Osteoblast (primary cell): ENCODE results near the gene SELENOW. TPM values are rescaled to one million over a fixed set of nuclear protein-coding genes. Genes with fewer than 3 reads are reported as not detected.

ENCODE experiments used
- DNase-seq: peaks from one replicate; pipeline ENCODE4 v3.0.0; 2011; ENCODE audit warnings: low spot score, mixed read lengths; ENCODE audit not compliant: insufficient read length; ENCODE audit errors: missing footprints
- H2AFZ ChIP-seq: 2 replicates; pipeline ENCODE4 v1.6.0; 2011; ENCODE audit warnings: mild to moderate bottlenecking, low read length
- H3K27ac ChIP-seq: 2 replicates; pipeline ENCODE4 v1.5.1; 2011; ENCODE audit warnings: mild to moderate bottlenecking, low read depth, low read length, moderate library complexity
- H3K27me3 ChIP-seq: 2 replicates; pipeline ENCODE4 v1.6.0; 2012; ENCODE audit warnings: mild to moderate bottlenecking, control low read depth, inconsistent platforms, low read length, moderate library complexity; ENCODE audit not compliant: insufficient read depth
- H3K36me3 ChIP-seq: 2 replicates; pipeline ENCODE4 v1.5.1; 2011; ENCODE audit warnings: mild to moderate bottlenecking, low read length, control low read depth, moderate library complexity; ENCODE audit not compliant: insufficient read depth
- H3K4me1 ChIP-seq: 2 replicates; pipeline ENCODE4 v1.5.1; 2011; ENCODE audit warnings: mild to moderate bottlenecking, low read length, control low read depth, moderate library complexity; ENCODE audit not compliant: insufficient read depth
- H3K4me2 ChIP-seq: 2 replicates; pipeline ENCODE4 v1.6.0; 2011; ENCODE audit warnings: mild to moderate bottlenecking, low read length; ENCODE audit not compliant: insufficient read depth
- H3K4me3 ChIP-seq: fragments of 200-600 bp; sonication (generic); 3 replicates; pipeline ENCODE4 v1.5.1; 2012; ENCODE audit warnings: mild to moderate bottlenecking, low read length, inconsistent platforms; ENCODE audit not compliant: insufficient read depth
- H3K79me2 ChIP-seq: 2 replicates; pipeline ENCODE4 v1.6.0; 2012; ENCODE audit warnings: mild to moderate bottlenecking, low read length, control low read depth, inconsistent platforms; ENCODE audit not compliant: insufficient read depth
- H3K9me3 ChIP-seq: 2 replicates; pipeline ENCODE4 v1.5.1; 2011; ENCODE audit warnings: low read depth, low read length, control low read depth
- H4K20me1 ChIP-seq: 2 replicates; pipeline ENCODE4 v1.6.0; 2012; ENCODE audit warnings: mild to moderate bottlenecking, low read length, control low read depth; ENCODE audit not compliant: insufficient read depth
- small RNA-seq: library from RNA; depleted of rRNA; stranded (forward); fragments of <200 nt; gene quantifications from one replicate; pipeline ENCODE3, GENCODE V24; 2012
- total RNA-seq: library from RNA; depleted of rRNA; stranded (reverse); fragments of >200 nt; gene quantifications from 2 replicates; pipeline ENCODE4 v1.2.3, GENCODE V29; 2012
- TF ChIP-seq, protein P1 (sequence below): IDR thresholded peaks from 2 replicates; pipeline ENCODE4 v1.5.1; 2011; ENCODE audit warnings: mild to moderate bottlenecking, low read depth, low read length, moderate library complexity; ENCODE audit errors: extremely low read depth

The SELENOW gene
- total RNA-seq, 1 donor, result 76.7 TPM

- no peak within 1 kb of the TSS for H2AFZ ChIP-seq
- peaks cover 38% of the 10 kb centered on the region for H3K27me3 ChIP-seq
- no peak within 1 kb of the TSS for H3K4me3 ChIP-seq
- H3K27ac ChIP-seq, result no peak within 1 kb of the TSS
- no peaks in the 10 kb centered on the region for H3K79me2 ChIP-seq
- H3K9me3 ChIP-seq, result no peaks in the 10 kb centered on the region
- no peaks in the 10 kb centered on the region for H4K20me1 ChIP-seq
- no peak for DNase-seq
- no peaks in the 10 kb centered on the region for H3K4me1 ChIP-seq
- H3K36me3 ChIP-seq, result no peaks in the 10 kb centered on the region
- TF ChIP-seq, protein P1, sequence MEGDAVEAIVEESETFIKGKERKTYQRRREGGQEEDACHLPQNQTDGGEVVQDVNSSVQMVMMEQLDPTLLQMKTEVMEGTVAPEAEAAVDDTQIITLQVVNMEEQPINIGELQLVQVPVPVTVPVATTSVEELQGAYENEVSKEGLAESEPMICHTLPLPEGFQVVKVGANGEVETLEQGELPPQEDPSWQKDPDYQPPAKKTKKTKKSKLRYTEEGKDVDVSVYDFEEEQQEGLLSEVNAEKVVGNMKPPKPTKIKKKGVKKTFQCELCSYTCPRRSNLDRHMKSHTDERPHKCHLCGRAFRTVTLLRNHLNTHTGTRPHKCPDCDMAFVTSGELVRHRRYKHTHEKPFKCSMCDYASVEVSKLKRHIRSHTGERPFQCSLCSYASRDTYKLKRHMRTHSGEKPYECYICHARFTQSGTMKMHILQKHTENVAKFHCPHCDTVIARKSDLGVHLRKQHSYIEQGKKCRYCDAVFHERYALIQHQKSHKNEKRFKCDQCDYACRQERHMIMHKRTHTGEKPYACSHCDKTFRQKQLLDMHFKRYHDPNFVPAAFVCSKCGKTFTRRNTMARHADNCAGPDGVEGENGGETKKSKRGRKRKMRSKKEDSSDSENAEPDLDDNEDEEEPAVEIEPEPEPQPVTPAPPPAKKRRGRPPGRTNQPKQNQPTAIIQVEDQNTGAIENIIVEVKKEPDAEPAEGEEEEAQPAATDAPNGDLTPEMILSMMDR, result no peak
- no peak within 1 kb of the TSS for H3K4me2 ChIP-seq
These were observed 43.0 kb downstream of the SELENOW start, which contains the start of gene CRX for GRCh38 chr19:47821460-47822020. Gene CRX (plus strand): TSS chr19:47821937. CDS start chr19:47834444, 12,507 bp downstream.

DNA sequence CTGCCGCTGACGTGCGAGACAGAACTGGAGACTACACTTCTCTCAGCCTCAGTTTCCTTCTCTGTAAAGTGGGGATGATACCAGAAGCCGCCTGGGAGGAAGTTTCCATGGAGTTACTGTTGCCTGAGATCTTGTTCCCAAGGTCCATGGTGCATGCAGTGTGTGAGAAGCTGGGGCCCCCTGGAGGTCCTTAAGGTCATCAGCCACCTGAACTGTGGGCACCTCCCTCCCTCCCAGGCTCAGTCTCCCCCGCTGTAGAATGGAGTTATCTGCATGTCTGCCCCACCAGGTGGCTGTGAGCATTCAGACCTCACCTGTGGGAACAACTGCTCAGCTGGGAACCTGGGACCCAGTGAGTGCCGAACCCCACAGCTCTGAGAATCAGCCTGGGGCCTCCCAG is 45.9 kb downstream of the SELENOW start:
- Histone ChIP-seq H3K4me3 (no peak overlapping the region), H3K27me3 (peaks cover 39% of the 10 kb centered on the region), H2AFZ (no peak overlapping the region), H3K36me3 (no peaks in the 10 kb centered on the region), H3K4me1 (no peaks in the 10 kb centered on the region), H3K79me2 (no peaks in the 10 kb centered on the region), H3K27ac (no peak overlapping the region), H4K20me1 (no peaks in the 10 kb centered on the region), H3K9me3 (peaks cover 6% of the 10 kb centered on the region), H3K4me2 (no peak overlapping the region)
- TF ChIP-seq, protein P1, result no peak
- no peak for DNase-seq

- DNase-seq, result no peak
- H3K27me3 ChIP-seq, result peaks cover 17% of the 10 kb centered on the region
- no peaks in the 10 kb centered on the region for H3K36me3 ChIP-seq
- H3K4me3 ChIP-seq, result no peak overlapping the region
- H3K9me3 ChIP-seq, result peaks cover 6% of the 10 kb centered on the region
- no peaks in the 10 kb centered on the region for H4K20me1 ChIP-seq
- TF ChIP-seq, protein P1, result no peak
- no peak overlapping the region for H3K4me2 ChIP-seq
- H2AFZ ChIP-seq, result no peak overlapping the region
- no peaks in the 10 kb centered on the region for H3K79me2 ChIP-seq
- no peak overlapping the region for H3K27ac ChIP-seq
- H3K4me1 ChIP-seq, result no peaks in the 10 kb centered on the region
These were observed 48.3 kb downstream of the SELENOW start for GRCh38 chr19:47826800-47827199.

DNA sequence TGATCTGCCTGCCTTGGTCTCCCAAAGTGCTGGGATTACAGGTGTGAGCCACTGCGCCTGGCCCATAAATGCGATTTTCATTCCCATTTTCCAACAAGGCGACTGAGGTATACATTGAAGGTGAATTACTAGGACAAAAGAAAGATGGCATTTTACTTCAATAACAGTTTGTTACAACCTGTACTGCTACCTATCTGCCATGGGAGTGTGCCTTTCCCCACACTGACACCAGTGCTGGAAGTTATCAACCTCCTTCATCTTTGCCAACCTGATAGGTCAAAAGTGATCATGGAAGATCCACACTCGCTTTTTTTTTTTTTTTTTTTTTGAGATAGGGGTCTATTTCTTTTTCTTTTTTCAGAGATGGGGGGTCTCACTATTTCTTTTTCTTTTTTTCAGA is 54.2 kb downstream of the SELENOW start:
- Histone ChIP-seq H3K79me2 (no peaks in the 10 kb centered on the region), H3K9me3 (no peaks in the 10 kb centered on the region), H3K4me3 (no peak overlapping the region), H3K27ac (no peak overlapping the region), H2AFZ (no peak overlapping the region), H3K27me3 (no peaks in the 10 kb centered on the region), H3K4me1 (no peaks in the 10 kb centered on the region), H4K20me1 (no peaks in the 10 kb centered on the region), H3K36me3 (no peaks in the 10 kb centered on the region), H3K4me2 (no peak overlapping the region)
- no peak for DNase-seq
- TF ChIP-seq, protein P1, result no peak

Small RNAs within 50 kb of the gene (small RNA-seq; reads per million reads assigned to genes)
- gene AC008745.1 (not detected), gene SNORD23 (not detected)

Other genes with a start within 250 kb of the SELENOW start
- gene ZNF541, start 205.6 kb upstream of the SELENOW start, total RNA-seq, result under 0.01 TPM in 2 replicates
- 3.8 and 4.7 TPM in 2 replicates for gene BICRA, start 169.6 kb upstream of the SELENOW start, total RNA-seq
- gene EHD2, start 65.3 kb upstream of the SELENOW start, total RNA-seq, result 136 and 144 TPM in 2 replicates
- 55.7 and 56.6 TPM in 2 replicates for gene NOP53, start 33.2 kb upstream of the SELENOW start, total RNA-seq
- gene TPRX1, start 25.8 kb downstream of the SELENOW start, total RNA-seq, result not detected in 2 replicates
- not detected in 2 replicates for gene CRX, start 43.2 kb downstream of the SELENOW start, total RNA-seq
- not detected in 2 replicates for gene TPRX2, start 80.5 kb downstream of the SELENOW start, total RNA-seq
- not detected in 2 replicates for gene SULT2A1, start 107.6 kb downstream of the SELENOW start, total RNA-seq
- gene BSPH1, start 213.5 kb downstream of the SELENOW start, total RNA-seq, result not detected in 2 replicates
- gene ELSPBP1, start 215.9 kb downstream of the SELENOW start, total RNA-seq, result not detected in 2 replicates